HL-60 (cell line): Measurements from ENCODE around the gene SDSL.

ENCODE experiments used
- DNase-seq, 2 experiments: peaks; one replicate each; pipeline ENCODE4 v3.0.0-alpha.2; 2010 to 2020; ENCODE audit warnings: low read depth in 1 of 2, low spot score in 1 of 2
- H3K27ac ChIP-seq: fragments of 250-450 bp; sonication (Bioruptor Pico); replicated peaks from 2 replicates; pipeline ENCODE4 v1.5.1; 2020; ENCODE audit warnings: mild to moderate bottlenecking, moderate library complexity
- H3K27me3 ChIP-seq: fragments of 250-450 bp; sonication (Bioruptor Pico); 2 replicates; pipeline ENCODE4 v1.5.1; 2021; ENCODE audit warnings: mild to moderate bottlenecking, moderate library complexity; ENCODE audit not compliant: insufficient read depth, poor library complexity, severe bottlenecking
- H3K4me3 ChIP-seq: replicated peaks from 2 replicates; pipeline ENCODE4 v1.5.1; 2011; ENCODE audit warnings: mild to moderate bottlenecking, control low read depth, low read length; ENCODE audit not compliant: insufficient read depth
- CTCF ChIP-seq: IDR thresholded peaks from one replicate; pipeline ENCODE4 v1.5.1; 2011; ENCODE audit warnings: low read length, control low read depth, inconsistent platforms; ENCODE audit not compliant: insufficient read depth
- GABPA ChIP-seq: IDR thresholded peaks from 2 replicates; pipeline ENCODE4 v1.6.1; 2012; ENCODE audit warnings: low read depth
- POLR2AphosphoS5 ChIP-seq: IDR thresholded peaks from 2 replicates; pipeline ENCODE4 v1.6.1; 2012; ENCODE audit warnings: low read depth
- REST ChIP-seq: IDR thresholded peaks from 2 replicates; pipeline ENCODE4 v1.6.1; 2012; ENCODE audit warnings: low read depth; ENCODE audit not compliant: insufficient replicate concordance
- SPI1 ChIP-seq: IDR thresholded peaks from 2 replicates; pipeline ENCODE4 v1.6.1; 2012; ENCODE audit warnings: low read depth, mild to moderate bottlenecking, borderline replicate concordance

SDSL gene

GRCh38 chr12:113422886-113423669, 898 bp downstream of the SDSL start:
- Histone ChIP-seq H3K27ac (peak overlapping the region; percentile 74), H3K4me3 (peak overlapping the region; percentile 41), H3K27me3 (peaks cover 5% of the 10 kb centered on the region)
- TF ChIP-seq CTCF (no peak), POLR2AphosphoS5 (no peak), SPI1 (no peak), GABPA (no peak), REST (no peak)
- no peak for DNase-seq

GRCh38 chr12:113424456-113424855, 2.3 kb downstream of the SDSL start:
- Histone ChIP-seq H3K27ac (no peak overlapping the region), H3K4me3 (no peak overlapping the region), H3K27me3 (peaks cover 8% of the 10 kb centered on the region)
- TF ChIP-seq SPI1 (no peak), POLR2AphosphoS5 (no peak), GABPA (no peak), CTCF (no peak), REST (no peak)
- no peak for DNase-seq

GRCh38 chr12:113424915-113425823, 3.0 kb downstream of the SDSL start:
- no peak overlapping the region for H3K4me3 ChIP-seq
- H3K27me3 ChIP-seq: peaks cover 8% of the 10 kb centered on the region
- DNase-seq: peak in 1 of 2 experiments; percentile 65
- TF ChIP-seq REST: no peak
- peak; percentile 37; the same call in 1 of the 2 replicates for TF ChIP-seq SPI1
- TF ChIP-seq CTCF: peak; percentile 87
- no peak for TF ChIP-seq GABPA
- no peak for TF ChIP-seq POLR2AphosphoS5
- no peak overlapping the region for H3K27ac ChIP-seq
